GM18873 (cell line): ENCODE results near the gene CCPG1.

Experiments used
- ATAC-seq: cut with Tn5 transposase; IDR thresholded peaks from one replicate; pipeline ENCODE4 v1.9.1; 2021; ENCODE audit warnings: mild to moderate bottlenecking, moderate library complexity, moderate number of reproducible peaks; ENCODE audit not compliant: unreplicated experiment, low FRiP score

The CCPG1 gene

DNA sequence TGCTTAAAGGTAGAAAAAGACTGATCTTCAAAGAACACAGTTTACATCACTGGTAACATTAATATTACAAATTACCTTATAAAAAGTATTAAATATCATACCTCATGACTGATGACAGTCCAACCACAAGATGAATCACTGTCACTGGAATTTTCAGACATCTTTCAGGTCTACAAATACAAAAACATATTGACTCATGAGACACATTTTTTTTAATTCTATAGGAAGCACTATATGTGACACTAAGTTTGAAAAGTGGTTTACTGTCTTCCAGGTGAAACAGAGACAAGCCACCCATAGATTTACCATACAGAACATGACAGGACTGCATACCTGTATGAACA is 18.9 kb downstream of the CCPG1 start:
- ATAC-seq, result no peak

DNA sequence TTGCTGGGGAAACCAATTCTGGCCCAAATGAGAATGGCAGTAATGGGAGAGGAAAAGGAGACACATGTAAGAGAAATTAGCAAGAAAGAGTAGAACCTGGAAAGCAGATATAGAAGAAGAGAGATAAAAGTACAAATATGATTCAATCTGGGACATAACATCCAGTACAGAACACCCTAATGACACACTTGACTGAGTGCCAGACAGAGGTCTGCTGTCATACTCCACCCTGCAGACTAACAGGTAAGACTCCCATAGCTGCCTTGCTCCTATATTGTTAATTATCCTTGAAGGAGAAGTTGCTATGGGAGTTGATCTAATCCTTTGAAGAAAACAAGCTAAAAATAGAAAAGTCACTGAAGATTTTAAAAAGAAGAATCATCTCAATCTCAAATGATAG is 21.1 kb downstream of the CCPG1 start:
- no peak for ATAC-seq

DNA sequence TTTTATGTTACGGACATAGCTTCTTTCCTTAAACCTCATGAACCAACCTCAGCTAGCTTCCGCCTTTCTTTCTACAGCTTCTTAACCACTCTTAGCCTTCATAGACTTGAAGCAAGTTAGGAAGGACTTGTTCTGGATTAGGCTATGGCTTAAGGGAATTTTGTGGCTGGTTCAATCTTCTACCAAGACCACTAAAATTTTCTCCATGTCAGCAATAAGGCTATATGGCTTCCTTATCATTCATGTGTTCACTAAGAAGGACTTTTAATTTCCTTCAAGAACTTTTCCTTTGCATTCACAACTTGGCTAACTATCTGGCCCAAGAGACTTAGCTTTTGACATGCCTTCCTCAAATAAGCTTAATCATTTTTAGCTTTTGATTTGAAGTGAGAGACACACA is 24.5 kb downstream of the CCPG1 start:
- ATAC-seq, result no peak

DNA sequence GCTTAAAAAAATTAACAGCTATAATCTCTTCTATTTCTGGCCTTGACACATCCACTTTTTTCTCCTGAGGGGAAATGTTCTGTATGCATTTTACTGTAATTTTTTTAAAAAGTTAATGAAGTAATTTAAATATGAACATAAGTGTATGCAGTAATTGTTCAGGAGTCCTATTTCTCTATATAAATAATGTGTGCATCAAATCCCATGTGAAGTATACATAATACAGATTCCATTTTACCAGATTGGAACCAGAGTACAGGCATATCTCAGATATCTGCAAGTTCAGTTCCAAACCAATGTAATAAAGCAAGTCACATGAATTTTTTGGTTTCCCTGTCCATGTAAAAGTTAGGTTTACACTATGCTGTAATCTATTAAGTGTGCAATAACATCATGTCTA is 26.6 kb downstream of the CCPG1 start:
- ATAC-seq, result no peak

DNA sequence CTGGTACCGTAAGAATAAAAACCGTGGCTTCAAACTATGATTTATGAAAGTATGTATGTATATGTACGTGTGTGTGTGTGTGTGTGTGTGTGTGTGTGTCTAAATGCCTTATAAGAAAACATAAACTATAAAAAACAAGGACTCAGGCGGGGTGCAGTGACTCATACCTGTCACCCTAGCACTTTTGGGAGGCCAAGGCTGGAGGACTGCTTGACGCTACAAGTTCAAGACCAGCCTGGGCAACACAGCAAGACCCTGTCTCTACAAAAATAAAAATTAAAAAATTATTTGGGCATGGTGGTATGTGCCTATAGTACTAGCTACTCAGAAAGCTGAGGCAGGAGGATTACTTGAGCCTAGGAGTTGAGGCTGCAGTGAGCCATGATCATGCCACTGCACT is 29.1 kb downstream of the CCPG1 start:
- ATAC-seq, result no peak

DNA sequence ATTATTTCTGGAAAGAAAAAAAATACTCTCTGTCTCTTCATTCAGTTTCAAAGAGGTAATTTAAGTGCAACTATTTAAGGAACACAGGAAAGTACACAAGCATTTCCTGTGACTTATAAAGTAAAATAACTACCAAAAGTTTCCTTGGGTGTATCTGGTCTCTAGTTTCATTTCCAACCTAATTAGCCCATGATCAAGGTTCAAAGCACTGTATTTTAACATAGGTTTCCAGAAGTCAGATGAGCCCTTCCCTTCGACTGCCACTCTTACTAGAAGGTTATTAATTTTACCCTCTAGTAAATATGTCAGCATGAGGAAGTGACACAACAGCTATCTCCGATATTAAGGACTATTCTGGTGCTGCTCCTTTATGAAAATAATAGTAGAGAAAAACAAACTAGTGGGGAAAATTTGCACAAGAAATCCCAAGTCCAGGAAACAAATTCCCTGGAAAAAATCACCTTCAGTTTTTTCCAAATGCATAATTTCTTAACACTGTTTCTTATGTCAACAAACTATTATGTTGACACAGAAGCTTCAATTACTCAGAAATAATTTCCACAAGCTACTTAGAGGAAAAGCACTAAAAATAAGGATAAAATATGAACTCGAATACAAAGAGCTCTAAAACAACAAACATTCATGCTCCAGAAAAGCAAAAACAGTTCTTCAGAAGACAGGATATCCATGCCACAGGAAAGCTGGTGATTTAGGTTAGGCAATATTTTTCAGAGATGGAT is 35.3 kb downstream of the CCPG1 start:
- ATAC-seq, result no peak

DNA sequence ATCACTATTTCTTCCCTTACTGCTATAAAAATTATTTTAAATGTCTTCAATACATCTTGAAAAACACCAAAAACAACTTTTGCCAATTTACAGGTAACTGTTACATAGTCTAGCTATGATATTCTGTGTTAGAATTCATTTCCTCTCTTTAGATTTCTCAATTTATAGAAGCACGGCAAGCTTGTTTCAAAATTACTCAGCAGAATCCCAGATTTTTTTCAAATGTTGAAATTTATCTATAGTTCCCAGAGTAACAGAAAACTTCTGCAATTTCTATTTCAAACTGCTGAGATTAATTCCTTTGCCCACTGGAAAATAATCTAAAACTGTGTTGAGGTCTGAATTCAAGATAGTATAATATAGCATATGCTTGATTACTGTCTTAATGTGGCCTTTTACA is 41.2 kb downstream of the CCPG1 start:
- ATAC-seq, result no peak

DNA sequence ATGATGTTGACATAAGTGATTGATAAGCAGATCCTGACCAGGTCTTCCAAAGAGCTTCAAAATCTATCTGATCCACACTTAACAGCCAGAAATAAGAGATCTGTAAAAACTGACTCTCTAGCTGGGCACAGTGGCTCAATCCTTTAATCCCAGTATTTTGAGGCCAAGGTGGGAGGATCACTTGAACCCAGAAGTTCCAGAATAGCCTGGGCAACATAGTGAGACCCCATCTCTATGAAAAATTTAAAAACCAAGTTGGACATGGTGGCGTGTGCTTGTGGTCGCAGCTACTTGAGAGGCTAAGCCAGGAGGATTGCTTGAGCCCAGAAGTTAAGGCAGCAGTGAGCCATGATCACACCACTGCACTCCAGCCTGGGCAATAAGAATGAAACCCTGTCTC is 45.5 kb downstream of the CCPG1 start:
- no peak for ATAC-seq

DNA sequence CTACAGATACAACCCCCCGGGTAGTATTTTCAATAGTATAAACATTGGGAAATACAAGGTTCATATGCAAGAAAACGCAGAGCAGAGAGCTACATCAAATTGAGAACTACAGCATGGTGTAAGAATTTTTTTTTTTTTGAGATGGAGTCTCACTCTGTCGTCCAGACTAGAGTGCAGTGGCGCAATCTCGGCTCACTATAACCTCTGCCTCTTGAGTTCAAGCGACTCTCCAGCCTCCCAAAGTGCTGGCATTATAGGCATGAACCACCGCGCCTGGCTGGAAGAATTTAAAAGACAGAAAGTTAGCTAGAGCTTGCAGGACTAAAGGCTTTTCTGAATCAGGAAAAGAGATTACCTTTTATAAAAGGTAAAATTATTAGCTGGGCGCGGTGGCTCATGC is 47.1 kb downstream of the CCPG1 start:
- ATAC-seq, result no peak

DNA sequence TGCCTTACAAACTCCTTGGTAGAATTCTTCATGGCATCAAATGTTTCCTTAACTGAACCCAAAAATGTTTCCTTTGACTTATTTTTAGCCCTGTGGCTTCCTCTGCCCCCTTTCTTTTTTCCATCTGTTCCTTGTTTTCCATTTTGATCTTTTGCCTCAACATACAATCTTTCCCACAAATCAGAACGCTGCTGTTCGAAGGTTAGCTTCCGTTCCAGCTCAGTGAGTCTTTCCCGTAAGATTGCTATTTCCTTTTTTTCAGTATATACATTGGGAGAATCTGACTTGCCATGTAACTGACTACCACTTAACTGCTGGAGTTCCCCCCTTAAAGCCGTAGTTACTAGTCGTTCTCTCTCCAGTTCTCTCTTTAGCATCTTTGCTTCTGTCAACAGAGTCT is 47.9 kb downstream of the CCPG1 start:
- no peak for ATAC-seq

DNA sequence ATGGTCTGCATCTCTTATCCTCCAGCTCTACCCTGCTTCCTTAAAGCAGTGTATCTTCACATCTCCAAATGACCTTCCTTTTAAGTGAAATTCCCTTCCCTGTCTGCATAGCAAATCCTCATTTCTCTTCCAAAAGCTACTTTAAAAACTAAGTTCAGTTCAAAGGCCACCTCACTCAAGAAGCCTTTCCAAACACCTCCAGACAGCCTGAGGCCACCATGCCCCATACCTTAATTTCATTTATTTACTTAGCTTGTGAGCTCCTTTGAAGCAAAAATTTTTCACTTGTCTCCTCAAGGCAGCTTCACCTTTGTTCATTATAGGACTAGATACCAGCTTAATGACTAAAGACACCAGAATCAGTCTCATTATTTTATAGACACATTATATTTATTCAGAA is 49.7 kb downstream of the CCPG1 start:
- no peak for ATAC-seq

DNA sequence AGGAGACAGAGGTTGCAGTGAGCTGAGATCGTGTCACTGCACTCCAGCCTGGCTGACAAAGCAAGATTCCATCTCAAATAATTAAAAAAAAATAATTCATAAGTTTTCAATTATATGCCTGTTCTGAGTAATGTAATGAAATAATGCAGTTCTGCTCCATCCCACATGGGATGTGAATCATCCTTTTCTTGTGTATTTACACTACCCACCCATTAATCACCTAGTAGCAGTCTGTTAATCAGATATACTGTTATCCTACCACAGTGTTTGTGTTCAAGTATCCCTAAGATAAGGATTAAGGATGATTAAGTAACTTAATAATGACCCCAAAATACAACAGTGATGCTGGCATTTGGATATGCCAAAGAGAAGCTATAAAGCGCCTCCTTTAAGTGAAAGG is 50.4 kb downstream of the CCPG1 start:
- ATAC-seq, result no peak

DNA sequence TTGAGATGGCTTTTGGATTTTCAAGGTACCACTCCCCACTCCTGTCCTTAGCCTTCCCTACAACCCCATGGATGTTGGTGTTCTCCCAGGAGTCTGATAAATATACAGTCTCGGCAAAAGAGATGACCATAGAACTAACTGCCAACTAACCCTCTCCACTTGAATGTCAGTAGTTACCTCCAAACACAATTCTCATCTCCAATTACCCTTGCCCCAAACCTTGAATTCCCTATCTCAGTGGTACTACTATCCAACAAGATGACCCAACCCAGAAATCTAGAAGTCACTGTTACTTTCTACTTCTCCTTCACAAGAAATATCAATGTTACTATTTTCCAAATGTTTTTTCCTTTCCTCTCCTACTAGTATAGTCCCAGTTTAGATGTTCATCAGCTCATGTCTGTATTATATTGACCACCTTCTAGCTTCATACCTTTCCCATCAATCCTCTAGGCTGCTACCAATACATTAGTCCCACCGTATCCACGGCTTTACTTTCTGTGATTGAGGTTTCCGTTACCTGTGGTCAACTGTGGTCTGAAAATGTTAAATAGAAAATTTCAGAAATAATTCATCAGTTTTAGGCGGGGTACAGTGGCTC is 51.1 kb downstream of the CCPG1 start:
- no peak for ATAC-seq

DNA sequence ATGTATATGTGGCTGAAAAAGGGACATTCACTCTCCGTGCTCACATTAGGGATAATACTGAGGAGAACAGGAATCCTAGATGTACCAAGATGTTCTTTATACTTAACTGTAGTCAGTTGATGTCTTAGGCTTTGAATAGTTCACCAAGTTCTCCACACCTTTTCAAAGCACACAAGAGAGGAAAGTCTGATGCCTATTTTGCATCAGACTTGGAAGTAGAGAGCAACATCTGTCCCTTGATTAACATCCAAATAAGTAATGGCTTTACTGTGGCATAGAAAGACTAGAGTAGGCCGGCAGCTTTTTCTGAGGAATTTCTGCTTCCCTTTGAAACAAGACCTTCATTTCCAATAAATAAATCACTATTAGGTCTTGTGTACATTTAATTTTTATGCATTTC is 55.1 kb downstream of the CCPG1 start:
- ATAC-seq, result no peak

DNA sequence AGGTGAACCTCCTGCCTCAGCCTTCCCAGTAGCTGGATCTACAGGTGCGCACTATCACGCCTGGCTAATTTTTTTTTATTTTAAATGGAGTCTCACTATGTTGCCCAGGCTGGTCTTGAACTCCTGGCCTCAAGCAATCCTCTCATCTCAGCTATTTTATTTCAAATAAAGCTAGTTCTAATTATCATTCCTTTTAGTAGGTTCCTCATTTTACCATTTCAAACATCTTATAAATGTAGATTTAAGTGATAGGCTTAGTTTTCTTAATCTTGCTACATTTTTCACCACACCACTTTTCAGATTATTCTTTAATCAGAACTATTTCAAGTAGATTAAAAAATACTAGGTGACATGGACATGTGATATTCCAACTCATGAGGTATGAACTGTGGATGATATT is 58.9 kb downstream of the CCPG1 start:
- no peak for ATAC-seq

DNA sequence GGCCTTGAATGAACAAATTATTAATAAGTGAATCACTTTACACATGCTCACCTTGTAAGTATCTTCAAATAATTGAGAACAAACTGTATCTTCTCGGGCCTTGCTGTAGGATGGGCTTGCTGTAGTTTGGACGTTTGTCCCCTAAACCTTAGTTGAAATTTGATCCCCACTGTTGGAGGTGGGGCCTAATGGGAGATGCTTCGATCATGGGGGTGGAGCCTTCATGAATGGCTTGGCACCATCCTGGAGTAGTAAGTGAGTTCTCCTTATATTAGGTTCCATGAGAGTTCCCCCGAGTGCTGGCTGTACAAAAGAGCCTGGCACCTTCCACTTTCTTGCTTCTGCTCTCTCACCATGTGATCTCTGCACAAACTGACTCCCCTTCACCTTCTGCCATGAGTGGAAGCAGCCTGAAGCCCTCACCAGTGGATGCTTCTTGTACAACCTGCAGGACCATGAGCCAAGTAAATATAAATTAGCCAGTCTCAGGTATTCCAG is 59.8 kb downstream of the CCPG1 start:
- ATAC-seq, result no peak

DNA sequence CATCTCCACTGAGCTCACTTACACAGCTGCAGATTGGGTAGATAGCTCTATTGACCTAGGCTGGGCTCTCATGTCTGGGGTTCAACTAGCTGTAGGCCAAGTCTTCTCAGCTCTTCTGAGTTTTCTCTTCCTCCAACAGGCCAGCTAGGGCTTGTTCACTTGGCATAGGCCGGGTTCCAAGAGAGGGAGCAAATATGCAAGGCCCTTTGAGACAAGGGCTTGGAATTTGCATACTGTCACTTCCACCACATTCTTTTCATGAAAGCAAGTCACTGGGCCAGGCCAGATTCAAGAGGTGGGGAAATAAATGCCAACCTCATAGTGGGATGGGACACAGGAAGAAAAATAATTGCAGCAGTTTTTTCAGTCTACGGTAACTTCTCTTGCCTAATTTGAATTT is 64.0 kb downstream of the CCPG1 start:
- no peak for ATAC-seq

DNA sequence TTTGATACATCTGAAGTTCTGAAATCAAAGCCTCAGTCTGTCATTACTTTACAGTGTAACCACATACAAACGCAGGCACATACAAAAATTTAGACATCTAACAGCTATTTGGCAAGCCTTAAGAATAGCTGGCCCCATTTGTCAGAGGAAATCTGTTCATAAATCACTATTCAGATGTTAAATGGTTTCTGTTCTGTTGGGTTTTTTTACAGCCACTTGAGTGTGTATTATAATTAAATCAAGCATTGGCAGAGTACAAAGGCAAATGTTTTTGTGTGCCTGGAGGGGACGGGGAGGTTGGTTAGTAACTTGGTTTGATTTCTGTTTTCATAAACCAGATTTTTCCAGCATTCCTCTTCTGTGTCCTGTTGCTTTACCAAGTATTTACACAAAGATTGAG is 65.0 kb downstream of the CCPG1 start:
- no peak for ATAC-seq

DNA sequence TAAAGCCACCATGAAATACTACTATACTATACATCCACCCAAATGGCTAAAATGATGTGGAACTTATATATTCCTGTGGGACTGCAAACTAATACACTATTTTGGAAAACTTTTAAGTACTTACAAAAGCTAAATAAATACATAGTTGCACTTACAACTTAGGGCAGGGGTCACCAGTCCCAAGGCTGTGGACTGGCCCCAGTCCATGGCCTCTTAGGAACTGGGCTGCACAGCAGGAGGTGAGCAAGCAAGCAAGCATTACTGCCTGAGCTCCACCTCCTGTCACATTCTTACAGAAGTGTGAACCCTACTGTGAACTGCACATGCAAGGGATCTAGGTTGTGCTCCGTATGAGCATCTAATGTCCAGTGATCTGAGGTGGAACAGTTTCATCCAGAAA is 71.0 kb downstream of the CCPG1 start:
- ATAC-seq, result no peak

DNA sequence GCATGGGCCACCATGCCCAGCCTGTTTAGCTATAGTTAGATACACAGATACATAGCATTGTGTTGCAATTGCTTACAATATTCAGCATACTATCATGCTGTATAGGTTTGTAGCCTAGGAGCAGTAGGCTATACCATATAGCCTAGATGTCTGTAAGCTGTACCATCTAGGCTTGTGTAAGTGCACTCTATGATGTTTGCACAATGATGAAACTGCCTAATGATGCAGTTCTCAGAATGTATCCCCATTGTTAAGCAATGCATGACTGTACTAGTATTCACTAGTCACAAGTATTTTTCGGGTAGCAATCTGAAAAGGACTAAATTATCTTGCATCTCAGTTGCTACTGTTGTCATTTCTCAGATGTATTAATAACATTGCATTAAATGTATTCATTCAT is 73.2 kb downstream of the CCPG1 start:
- ATAC-seq, result no peak

DNA sequence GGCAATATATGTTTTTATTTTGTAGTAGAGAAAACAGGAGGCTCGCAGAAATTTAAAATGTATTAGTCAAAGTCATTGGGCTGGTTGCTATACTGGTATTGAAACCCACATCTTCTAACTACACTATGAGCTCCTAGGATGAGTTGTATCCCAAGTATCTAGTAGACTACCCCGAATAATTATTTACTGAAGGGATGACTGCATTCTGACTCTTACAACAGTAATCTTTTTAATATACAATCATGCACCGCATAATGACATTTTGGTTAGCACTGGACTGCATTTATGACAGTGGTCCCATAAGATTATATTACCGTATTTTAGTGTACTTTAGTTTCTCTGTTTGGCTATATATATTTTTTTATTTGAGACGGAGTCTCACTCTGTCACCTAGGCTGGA is 73.8 kb downstream of the CCPG1 start:
- no peak for ATAC-seq

DNA sequence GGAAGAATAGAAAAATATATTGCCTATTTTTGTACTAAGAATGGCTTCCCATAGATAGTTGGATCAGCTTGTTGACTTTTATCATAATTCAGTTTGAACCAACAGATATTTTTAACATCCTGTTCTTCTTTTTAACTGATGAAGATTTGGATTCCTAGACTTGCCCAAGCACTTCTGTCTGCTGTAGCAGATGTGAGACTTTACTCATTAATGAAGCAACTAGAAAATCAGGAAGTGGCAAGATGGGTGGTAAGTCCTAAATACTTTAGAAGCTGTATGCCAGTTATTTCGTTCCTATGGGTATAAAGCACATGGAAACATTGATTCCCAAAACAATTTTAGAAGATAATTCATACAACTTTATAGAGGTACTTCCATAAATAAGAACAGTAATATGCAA is 80.8 kb downstream of the CCPG1 start:
- ATAC-seq, result no peak

DNA sequence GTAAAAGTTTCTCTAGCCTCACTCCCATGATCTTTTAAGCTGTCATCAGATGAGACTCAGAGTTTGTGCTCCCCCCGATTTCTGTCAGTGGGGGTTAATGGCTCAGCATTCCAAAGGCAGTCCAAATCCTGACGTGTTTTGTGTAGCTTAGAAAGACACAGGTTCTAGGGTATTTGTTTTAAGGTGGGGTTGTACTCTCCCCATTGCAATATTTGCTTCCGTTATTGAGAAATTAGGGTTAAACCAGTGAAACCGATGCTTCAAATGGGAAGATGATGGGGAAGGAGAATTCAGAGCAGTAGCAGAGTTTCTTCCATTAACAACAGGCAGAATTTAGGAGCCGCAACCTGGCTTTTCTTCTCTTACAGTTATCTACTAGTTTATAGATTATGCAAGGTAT is 85.7 kb downstream of the CCPG1 start:
- ATAC-seq, result no peak
